Breast epithelium (tissue), 4 donors: Measurements from ENCODE around the gene SF3B4. TPM values are rescaled to one million over a fixed set of nuclear protein-coding genes. Genes with fewer than 3 reads are reported as not detected.

Experiments
- DNase-seq, 2 donors: peaks; one replicate each; pipeline ENCODE4 v3.0.0-alpha.2; 2019; ENCODE audit warnings: low spot score in 2 of 2
- H3K27ac ChIP-seq, 2 donors: fragments of 200-600 bp; sonication (generic) in 1 of 2; one replicate each; pipeline ENCODE4 v1.5.1; 2016 to 2019; ENCODE audit warnings: mild to moderate bottlenecking in 1 of 2
- H3K27me3 ChIP-seq, 2 donors: fragments of 200-600 bp; sonication (generic) in 1 of 2; one replicate each; pipeline versions ENCODE4 v1.5.1 to v1.6.0; 2017 to 2019; ENCODE audit warnings: control low read depth in 1 of 2, mild to moderate bottlenecking in 1 of 2
- H3K36me3 ChIP-seq: fragments of 200-600 bp; one replicate; pipeline ENCODE4 v1.5.1; 2019
- H3K4me1 ChIP-seq, 2 donors: fragments of 200-600 bp; sonication (generic); one replicate each; pipeline ENCODE4 v1.5.1; 2016 to 2019; ENCODE audit warnings: control low read depth in 1 of 2
- H3K4me3 ChIP-seq, 3 donors: fragments of 200-600 bp; sonication (generic); 1 replicate in 2 of 3; 2 replicates in 1 of 3; pipeline ENCODE4 v1.5.1; 2016 to 2019; ENCODE audit warnings: mild to moderate bottlenecking in 3 of 3, moderate library complexity in 2 of 3
- H3K9me3 ChIP-seq, 2 donors: fragments of 200-600 bp; sonication (generic) in 1 of 2; one replicate each; pipeline ENCODE4 v1.5.1; 2016 to 2019; ENCODE audit warnings: control low read depth in 1 of 2
- CTCF ChIP-seq, 3 donors: fragments of 450-650 bp; IDR thresholded peaks; one replicate each; pipeline ENCODE4 v1.5.1; 2016 to 2017; ENCODE audit warnings: antibody characterized with exemption in 3 of 3, mild to moderate bottlenecking in 3 of 3, moderate library complexity in 3 of 3
- POLR2A ChIP-seq: fragments of 450-650 bp; IDR thresholded peaks from one replicate; pipeline ENCODE4 v1.6.1; 2016; ENCODE audit warnings: antibody characterized with exemption, mild to moderate bottlenecking, moderate library complexity
- POLR2AphosphoS5 ChIP-seq, 3 donors: sonication (generic); formaldehyde crosslinking; IDR thresholded peaks; one replicate each; pipeline ENCODE4 v1.6.1; 2017; ENCODE audit warnings: antibody characterized with exemption in 3 of 3
- intact Hi-C: fragments of 100-400 bp; cut with DNase I; formaldehyde crosslinking; loops from one replicate; pipeline ENCODE4 v1.15.1; 2023; ENCODE audit warnings: low total_unique reads
- total RNA-seq, 3 donors: library from RNA; depleted of rRNA; stranded (reverse); fragments of >200 nt; gene quantifications; one replicate each; pipeline ENCODE4 v1.1.0, GENCODE V29; 2016

SF3B4 gene
- total RNA-seq, 3 donors from 2014 or later, result 6.9 to 9.7 (median 7.4) TPM

GRCh38 chr1:149884433-149885338, 42.9 kb downstream of the SF3B4 start:
- no peak for DNase-seq
- Histone ChIP-seq H3K27me3 (no peaks in the 10 kb centered on the region), H3K4me3 (peak overlapping the region; percentile 69 to 83 (median 78)), H3K9me3 (no peaks in the 10 kb centered on the region), H3K4me1 (peaks cover 0 to 13% of the 10 kb centered on the region in 2 donors), H3K27ac (peak overlapping the region; percentile 99 to 100), H3K36me3 (no peaks in the 10 kb centered on the region)
- intact Hi-C loops, result no loop called here
- TF ChIP-seq CTCF (IDR thresholded peaks at IDR 0.05), result no peak
- TF ChIP-seq POLR2AphosphoS5 (IDR thresholded peaks at IDR 0.05), result no peak

GRCh38 chr1:149883598-149884247, 43.9 kb downstream of the SF3B4 start:
- Histone ChIP-seq H3K4me3 (peak overlapping the region in 1 of 3 donors; percentile 78), H3K36me3 (no peaks in the 10 kb centered on the region), H3K4me1 (peaks cover 0 to 13% of the 10 kb centered on the region in 2 donors), H3K27me3 (no peaks in the 10 kb centered on the region), H3K9me3 (no peaks in the 10 kb centered on the region), H3K27ac (no peak overlapping the region)
- DNase-seq, result no peak
- intact Hi-C loops, result no loop called here
- TF ChIP-seq CTCF (IDR thresholded peaks at IDR 0.05) (no peak), POLR2AphosphoS5 (IDR thresholded peaks at IDR 0.05) (no peak), POLR2A (no peak)

DNA sequence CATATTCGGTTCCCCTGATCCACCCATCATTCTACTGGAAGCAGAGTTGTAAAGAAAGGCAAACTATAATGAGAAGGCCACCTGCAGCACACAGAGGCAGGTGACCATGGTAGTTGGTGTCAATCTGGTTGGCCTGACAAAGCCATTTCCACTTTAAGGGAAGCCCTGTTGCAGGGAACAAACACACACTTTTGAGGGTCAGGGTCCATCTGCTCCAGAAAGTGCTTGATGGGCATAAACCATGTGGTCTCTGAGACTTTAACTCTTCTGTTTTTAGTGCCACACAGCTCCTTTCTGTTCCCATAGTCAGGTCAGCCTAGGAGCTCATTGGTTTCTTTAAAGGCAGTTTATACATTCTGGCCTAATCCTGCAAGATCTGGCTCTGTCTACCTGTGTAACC, 45.7 kb downstream of the SF3B4 start:
- TF ChIP-seq POLR2A (no peak), CTCF (IDR thresholded peaks at IDR 0.05) (no peak), POLR2AphosphoS5 (IDR thresholded peaks at IDR 0.05) (no peak)
- no peak overlapping the region for H3K4me3 ChIP-seq
- peaks cover 0 to 13% of the 10 kb centered on the region in 2 donors for H3K4me1 ChIP-seq
- H3K9me3 ChIP-seq, result no peaks in the 10 kb centered on the region
- intact Hi-C loops, result no loop called here
- H3K27ac ChIP-seq, result no peak overlapping the region
- DNase-seq, result no peak
- H3K27me3 ChIP-seq, result no peaks in the 10 kb centered on the region
- no peaks in the 10 kb centered on the region for H3K36me3 ChIP-seq

- H3K36me3 ChIP-seq, result no peaks in the 10 kb centered on the region
- TF ChIP-seq CTCF (IDR thresholded peaks at IDR 0.05), result no peak
- no peak for TF ChIP-seq POLR2A
- no peak for TF ChIP-seq POLR2AphosphoS5 (IDR thresholded peaks at IDR 0.05)
- H3K4me1 ChIP-seq, result peaks cover 0 to 12% of the 10 kb centered on the region in 2 donors
- intact Hi-C loops, result no loop called here
- DNase-seq, result no peak
- no peaks in the 10 kb centered on the region for H3K9me3 ChIP-seq
- no peaks in the 10 kb centered on the region for H3K27me3 ChIP-seq
- H3K4me3 ChIP-seq, result no peak overlapping the region
- H3K27ac ChIP-seq, result no peak overlapping the region
Observed at GRCh38 chr1:149879556-149879955, 48.0 kb downstream of the SF3B4 start.
